A673 (cell line): ENCODE measurements around the gene CCR2.

Experiments used
- CTCF ChIP-seq: fragments of 300-800, 200-600 bp; sonication (generic); conservative IDR thresholded peaks from 2 replicates; pipeline ENCODE4 v1.5.1; 2017; ENCODE audit warnings: low read depth, mild to moderate bottlenecking, antibody characterized with exemption, low read length, moderate library complexity, mixed read lengths
- EZH2 ChIP-seq: fragments of 200-600 bp; sonication (generic); IDR thresholded peaks from 2 replicates; pipeline ENCODE4 v1.6.1; 2017; ENCODE audit warnings: borderline replicate concordance, low read depth, mild to moderate bottlenecking, mixed read lengths, antibody characterized with exemption, low read length; ENCODE audit not compliant: poor library complexity, severe bottlenecking

DNA sequence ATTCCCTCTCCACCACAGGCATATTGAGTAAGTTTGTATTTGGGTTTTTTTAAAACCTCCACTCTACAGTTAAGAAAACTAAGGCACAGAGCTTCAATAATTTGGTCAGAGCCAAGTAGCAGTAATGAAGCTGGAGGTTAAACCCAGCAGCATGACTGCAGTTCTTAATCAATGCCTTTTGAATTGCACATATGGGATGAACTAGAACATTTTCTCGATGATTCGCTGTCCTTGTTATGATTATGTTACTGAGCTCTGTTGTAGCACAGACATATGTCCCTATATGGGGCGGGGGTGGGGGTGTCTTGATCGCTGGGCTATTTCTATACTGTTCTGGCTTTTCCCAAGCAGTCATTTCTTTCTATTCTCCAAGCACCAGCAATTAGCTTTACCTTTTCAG lies 15.2 kb downstream of the CCR2 start:
- TF ChIP-seq CTCF (no peak), EZH2 (no peak)
